ENCODE data around the gene GEMIN5. TPM values are rescaled to one million over a fixed set of nuclear protein-coding genes. Genes with fewer than 3 reads are reported as not detected.

Gene GEMIN5
- 23.9 to 28.2 TPM (median 25.3 TPM) in 5 replicates for total RNA-seq (2022; extraction: Qiagen RNA extraction; ENCODE audit: low read depth)

GRCh38 chr5:154937718-154938466 is at the start of gene GEMIN5:
TSS of gene GEMIN5 (minus strand) at chr5:154938211. CDS start at chr5:154938133, 78 bp downstream.

GRCh38 chr5:154940772-154941620 is 3.0 kb upstream of the GEMIN5 start, which contains the start of gene MRPL22:
TSS of gene MRPL22 (plus strand) at chr5:154941073. CDS start at chr5:154941111, 38 bp downstream.

GRCh38 chr5:154858297-154858971 is 79.6 kb downstream of the GEMIN5 start, which contains the start of gene CNOT8:
TSS of gene CNOT8 (plus strand) at chr5:154858627. CDS start at chr5:154863279, 4,652 bp downstream.

GRCh38 chr5:154850255-154851062 is 87.6 kb downstream of the GEMIN5 start, which contains the start of gene FAXDC2:
TSS of gene FAXDC2 (minus strand) at chr5:154850603. CDS start at chr5:154838178, 12,425 bp downstream.

Other genes starting within 250 kb of the GEMIN5 start
- 116 to 149 TPM (median 138 TPM) in 5 replicates for gene LARP1, start 182.8 kb downstream of the GEMIN5 start, total RNA-seq (2022; extraction: Qiagen RNA extraction; ENCODE audit: low read depth)
- gene FAXDC2, start 87.6 kb downstream of the GEMIN5 start, total RNA-seq (2022; extraction: Qiagen RNA extraction; ENCODE audit: low read depth) = 0.02 to 0.33 TPM (median 0.10 TPM) in 5 replicates
- gene CNOT8, start 79.6 kb downstream of the GEMIN5 start, total RNA-seq (2022; extraction: Qiagen RNA extraction; ENCODE audit: low read depth) = 35.9 to 45.7 TPM (median 38.2 TPM) in 5 replicates
- 44.2 to 63.2 TPM (median 61.2 TPM) in 5 replicates for gene MRPL22, start 2.9 kb upstream of the GEMIN5 start, total RNA-seq (2022; extraction: Qiagen RNA extraction; ENCODE audit: low read depth)
- gene KIF4B, start 75.5 kb upstream of the GEMIN5 start, total RNA-seq (2022; extraction: Qiagen RNA extraction; ENCODE audit: low read depth) = 0.01 to 0.02 TPM (median 0.02 TPM) in 3 of 5 replicates, not detected in the others

All from A549 treated with CpdA at 1 μM for 4 hours (cell line).